ENCODE data around the gene SLC25A21.

Gene SLC25A21

DNA sequence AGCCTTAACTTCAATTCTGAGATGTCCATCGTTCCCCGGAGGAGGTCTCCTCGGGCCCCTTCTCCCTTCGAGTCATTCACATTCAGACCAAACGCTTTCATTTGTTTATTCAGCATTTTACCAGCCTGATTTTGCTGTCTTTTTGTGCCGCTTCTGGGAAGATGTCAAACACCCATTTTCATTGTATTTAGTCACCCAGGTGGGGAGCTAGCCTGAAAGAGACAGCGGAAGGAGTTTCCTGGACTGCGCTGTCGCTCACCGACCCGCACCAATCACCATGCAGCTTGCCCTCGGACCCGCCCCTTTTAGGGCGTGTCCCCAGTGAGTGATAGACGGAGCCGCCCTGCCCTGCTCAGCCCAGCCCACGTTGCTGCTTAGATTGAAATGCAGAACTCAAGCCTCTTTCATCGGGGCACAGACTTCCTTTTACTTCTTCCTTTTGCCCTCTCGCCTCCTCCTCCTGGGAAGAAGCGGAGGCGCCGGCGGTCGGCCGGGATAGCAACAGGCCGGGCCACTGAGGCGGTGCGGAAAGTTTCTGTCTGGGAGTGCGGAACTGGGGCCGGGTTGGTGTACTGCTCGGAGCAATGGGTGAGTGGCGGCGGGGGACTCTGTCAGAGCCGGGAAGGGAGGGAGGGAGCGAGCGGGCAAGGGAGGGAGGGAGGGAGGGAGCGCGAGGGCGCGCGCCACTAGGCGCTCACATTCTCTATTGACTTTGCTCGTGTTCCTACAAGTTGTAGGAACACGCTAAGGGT is 510.7 kb downstream of the SLC25A21 start, which contains the start of gene PAX9:
Gene PAX9, plus strand, starts transcription at position 355 of the 752 bp plus-strand sequence. Its CDS starts 230 bp downstream, at position 585.
- no peak for DNase-seq (ENCODE audit: low read depth)

DNA sequence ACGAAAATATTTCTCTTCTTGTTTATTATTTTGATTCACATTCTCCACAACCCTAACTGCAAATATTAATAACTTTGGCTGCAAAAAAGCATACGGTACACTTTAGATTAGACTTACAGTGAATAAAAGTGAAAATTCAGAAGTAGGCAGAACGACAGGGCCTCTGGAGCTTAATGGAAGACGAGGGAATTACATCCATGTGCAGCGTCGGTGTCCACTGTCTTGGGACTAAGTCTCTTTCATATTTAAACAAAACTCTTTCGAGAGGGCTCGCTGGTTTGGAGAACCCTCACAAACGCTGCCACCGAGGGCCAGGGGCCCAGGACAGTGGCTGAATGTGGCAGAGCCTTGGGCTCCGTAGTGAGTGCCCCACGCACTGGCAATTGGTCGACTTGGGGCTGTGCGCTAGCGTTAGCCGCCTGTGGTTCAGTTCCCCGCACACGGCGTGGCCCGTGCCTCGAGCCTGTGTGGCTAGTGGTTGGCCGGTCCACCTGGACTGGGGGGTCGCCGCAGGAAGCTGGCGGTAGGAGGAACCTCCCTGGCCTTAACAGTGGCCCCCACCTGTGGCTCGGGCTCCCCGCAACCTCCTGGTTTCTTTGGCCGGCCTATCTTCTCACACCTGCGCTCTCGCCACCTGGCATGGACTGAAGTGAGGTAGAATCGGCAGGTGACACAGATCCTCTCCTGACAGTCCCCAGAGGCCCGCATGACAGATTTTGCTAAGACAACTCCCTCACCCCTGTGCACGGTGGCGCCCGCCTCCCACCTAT is 511.5 kb downstream of the SLC25A21 start:
- no peak for DNase-seq (ENCODE audit: low read depth)

DNA sequence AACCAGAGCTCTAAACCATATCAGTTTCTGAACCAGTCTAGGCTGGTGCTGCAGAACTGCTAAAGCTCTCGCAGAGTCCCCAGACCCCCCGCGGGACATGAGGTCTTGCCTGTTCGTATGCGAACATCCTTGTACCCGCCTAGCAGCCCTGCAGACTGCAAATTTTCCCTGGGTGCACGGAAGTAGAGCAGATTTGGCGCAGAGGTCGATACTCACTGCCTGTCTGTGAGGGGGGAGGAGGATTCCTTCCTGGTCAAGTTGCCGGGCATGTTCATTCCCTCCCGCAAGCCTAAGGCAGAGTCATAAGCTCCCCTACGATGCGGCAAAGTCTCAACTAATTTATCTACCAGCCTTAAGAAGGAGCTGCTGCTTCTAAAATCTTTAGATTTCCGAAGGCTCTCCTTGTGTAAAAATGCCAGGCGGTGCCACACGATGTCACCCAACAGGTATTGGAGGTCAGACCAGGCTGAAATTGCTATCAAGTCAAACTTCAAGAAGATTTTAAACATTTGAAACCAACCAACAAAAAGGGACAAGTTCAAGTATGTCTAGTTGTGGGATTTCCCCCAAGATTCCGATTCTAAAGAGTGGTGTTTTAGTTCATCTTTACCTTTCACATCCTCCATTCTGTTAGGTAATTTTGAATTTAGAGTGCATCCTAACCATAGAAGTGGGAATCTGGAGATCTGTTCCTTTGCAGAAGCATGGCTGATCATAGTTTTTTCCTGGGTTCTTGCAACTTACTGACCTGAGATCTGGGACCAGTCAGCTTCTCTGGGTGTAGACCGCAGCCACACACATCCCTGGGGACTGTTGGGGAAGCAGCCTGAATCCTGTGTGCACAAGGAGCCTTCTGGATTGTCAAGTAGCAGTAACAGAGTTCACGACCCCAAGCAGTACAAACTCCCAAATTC is 512.3 kb downstream of the SLC25A21 start:
- DNase-seq (ENCODE audit: low read depth): no peak

DNA sequence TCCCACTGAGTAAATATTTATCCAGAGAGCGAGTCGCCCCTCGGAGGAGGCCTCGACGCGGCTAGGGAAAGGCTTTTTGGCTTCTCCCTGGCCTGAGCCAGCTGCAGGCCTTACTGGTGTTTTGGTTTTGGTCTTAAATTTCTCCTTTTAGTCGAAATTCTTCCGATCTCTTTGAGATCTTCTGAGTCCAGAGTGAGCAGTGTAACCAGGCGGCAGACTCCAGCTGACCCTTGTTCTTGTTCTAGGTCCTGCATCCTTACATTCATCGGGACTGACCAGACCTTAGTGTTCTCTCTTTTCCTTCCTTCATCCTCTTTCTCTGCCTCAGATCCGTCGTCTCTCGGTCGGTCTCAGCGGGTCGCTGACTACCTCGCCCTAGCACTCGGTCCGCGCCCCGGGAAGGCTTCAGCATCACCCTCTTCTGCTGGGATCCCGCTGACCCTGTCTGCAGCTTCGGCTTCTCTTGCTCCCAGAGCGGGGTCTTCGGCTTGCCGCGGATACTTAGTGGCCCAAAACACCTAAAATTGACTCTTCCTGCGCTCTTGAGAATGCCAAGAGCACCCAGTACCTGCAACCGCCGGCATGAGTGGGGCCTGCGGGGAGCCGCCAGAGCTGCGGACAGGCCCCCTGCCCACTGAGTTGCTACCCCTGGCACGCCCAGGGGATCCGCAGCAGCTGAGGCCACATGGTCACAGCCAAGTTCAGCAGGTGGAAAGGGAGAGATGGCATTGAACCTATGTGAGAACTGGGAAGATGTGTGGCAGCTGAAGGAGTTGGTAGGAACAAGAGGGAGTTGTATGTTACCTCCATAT is 513.2 kb downstream of the SLC25A21 start:
- DNase-seq (ENCODE audit: low read depth): no peak

DNA sequence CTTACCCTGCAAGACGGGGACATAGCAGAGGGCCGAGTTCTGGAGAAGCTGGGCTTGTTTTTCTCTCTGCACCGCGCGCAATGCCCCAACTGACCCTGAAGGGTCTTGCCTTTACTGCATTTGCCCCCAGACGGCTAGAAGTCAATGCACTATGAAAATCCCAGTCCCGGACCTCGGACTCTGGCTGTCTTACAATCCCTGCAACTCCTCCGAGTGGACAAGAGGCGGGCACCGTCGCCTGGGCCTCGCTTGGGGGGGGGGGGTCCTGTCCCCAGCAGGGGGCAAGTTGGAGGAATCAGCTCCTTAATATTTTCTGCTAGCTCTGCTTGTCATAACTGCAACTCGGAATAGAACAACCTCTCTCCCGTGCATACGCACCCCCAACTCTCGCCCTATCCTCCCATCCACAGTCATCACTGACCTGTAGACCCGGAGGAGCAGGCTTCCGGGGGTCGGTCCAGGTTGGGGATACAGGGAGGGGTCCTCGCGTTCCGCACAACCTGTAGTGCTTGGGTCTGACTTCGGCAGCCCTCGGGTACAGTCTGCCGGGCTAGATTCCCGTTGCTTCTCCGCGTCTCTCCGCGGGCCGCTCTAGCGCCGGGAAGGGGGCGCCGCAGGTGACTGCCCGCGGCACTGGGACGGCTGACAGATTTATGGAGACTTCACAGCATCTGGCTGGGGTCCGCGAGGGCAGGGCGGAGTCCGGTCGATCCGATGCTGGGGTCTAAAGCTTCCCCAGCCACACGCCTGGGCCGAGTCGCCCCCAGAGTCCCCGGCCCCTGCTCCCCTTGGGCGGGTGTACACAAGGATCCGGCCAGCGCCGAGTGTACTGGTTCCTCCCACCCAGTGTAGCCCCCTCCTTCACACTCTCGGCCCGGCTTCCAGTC is 514.0 kb downstream of the SLC25A21 start:
- no peak for DNase-seq (ENCODE audit: low read depth)

DNA sequence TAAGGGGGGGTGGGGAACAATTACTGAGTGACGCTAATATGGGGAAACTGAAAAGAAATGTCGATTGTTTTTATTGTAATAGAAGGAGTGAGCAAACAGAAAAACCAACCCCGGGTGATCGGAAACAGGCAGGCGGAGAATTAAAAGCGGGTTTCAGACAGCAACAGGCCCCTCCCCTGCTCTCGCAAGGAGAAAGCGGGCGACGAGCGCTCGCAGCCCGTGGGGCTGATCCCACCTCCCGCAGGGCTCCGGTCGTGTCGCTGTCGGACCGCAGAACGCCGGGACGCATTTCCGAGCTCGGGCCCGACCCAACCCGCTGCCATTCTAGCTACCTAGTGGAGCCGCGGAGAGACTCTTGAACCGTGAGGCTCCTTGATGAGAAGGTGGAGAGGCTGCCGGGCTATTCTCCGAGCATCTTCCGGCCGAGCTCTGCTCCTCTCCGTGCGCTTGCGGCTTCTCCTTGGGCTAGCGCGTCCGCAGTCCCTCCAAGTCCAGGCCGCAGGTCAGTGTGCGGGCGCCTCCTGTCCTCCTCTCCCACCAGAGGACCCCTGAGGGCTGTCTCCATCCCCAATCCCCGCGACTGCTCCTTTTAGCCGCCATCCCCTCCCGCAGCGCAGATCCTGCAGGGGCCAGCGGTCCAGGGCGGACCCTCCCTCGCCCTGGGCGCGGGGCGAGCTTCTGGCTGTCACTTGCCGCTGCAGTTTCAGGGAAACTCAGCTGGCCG is 514.8 kb downstream of the SLC25A21 start:
- DNase-seq (ENCODE audit: low read depth): no peak

DNA sequence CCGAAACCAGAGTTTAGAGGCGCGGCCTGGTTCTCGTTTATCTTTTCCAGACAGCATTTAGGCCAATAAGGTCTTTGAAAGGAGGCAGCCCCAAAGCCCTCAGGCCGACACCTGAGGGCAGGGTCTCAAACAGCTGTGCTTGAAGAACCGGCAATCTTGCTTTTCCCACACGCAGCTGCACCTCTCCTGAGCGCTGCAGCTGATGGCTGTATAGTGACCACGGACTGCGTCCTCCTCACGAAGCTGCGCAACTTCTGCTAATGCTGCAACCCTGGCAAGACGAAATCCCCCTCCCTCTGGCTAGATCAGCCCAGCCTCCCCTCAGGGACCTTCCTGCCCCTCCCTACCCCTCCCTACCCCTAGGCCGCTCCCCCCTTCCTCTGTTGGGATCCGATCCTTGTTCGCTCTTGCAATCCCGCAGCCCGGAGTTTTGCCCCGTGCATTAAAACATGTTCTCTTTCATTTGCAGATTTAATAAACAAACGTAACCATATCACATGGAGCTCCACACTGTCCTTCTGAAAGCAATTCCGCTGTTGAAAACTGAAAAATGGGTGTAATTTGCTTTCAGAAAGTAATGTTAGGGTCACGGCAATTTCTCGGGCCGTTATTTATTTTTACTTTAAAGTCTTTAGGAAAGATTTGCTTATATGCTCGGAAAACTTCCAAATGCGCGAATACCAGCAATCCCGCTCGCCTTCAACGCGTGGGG is 515.6 kb downstream of the SLC25A21 start:
- no peak for DNase-seq (ENCODE audit: low read depth)

DNA sequence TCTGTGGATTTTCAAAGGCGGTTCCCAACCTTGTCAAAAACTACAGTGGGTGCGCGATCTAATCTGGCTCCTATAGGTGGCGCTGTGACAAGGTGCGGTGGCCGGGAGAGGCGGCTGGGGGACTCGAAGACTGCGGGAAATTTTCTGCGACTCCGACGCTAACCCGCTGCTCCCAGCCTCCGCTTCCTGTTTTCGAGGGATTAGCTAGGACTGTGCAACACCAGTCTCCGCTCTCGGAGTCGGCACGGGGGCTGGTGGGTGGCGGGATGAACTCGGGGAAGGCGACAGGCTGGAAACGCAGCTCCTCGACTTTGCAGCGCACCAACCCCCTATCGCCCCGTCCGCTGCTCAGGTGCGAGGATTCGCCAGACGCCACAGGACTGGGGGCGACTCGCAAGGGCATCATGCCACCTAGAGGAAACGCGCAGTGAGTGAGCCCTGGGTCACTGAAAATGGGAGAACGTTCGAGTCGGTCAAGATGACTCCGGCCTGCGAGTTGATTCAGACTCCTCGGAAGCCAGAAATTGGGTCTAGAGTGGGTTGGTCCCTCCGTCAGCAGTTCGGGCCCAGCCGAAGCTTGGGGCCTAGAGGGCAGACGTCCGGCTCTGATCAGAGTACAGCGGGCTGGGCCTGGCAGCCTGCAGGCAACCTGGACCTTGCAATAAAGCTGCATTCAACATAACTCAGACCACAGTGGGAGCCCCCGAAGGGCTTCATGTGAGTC is 516.3 kb downstream of the SLC25A21 start:
- no peak for DNase-seq (ENCODE audit: low read depth)

GRCh38 chr14:36655571-36655962 is 516.8 kb downstream of the SLC25A21 start:
- no peak for DNase-seq (ENCODE audit: low read depth)

- DNase-seq (ENCODE audit: low read depth): no peak
Measured at GRCh38 chr14:36654794-36655381, 517.5 kb downstream of the SLC25A21 start.

DNA sequence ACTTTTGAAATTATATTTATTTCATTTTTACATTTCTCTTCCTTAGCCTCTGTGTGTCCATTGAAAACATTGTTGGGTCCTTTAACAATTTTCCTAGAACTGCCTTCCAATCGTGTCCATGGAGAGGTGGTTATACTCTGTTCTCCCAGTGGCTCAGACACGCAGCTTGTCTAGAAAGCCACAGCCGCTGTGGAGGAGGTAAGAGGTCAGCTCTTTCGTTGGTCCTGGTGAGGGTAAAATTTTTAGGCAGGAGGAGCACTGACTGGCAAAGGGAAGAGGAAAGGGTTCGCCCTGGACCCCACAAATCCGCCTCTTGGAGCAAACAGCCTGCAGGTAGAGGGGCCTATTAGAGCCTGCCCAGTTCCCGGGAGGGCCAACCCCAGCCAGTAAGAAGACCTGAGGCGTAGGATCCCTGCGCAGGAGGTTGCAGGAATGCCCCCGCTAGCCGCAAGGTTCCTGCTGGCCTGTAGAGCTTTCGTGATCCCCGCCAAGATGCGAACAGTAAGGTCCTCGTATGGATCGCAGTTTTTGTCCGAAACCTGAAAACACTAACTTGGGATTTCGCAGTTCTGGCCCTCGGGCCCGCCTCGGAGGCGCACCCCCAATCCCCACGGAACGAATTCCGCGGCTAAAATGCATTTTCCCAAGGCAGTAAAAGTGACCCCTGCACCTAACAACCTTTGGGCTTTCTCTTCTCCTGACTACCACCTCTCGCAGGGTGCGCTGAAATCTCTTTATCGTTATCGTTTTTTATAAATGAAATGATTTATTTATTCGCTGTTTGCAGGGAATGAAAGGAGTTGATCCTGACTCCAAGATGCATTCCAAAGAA is 518.2 kb downstream of the SLC25A21 start:
- no peak for DNase-seq (ENCODE audit: low read depth)

DNA sequence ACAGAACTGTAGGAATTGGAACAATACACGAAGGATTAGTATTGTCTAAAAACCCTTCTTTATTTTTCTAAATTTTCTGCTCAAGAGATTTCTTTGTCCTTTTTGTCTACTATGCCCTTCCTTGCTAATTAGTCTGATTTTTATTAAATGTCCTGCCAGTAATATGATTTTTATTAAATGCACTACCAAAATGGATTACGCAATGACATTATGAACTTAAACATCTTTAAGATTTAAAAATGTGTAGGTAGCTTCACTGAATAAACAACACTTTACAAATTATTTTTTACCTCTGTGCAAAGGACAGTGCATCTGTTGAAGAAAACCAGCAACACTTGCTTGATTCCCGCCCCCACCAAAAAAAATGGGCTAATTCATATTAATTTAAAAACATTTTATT is 519.0 kb downstream of the SLC25A21 start:
- DNase-seq (ENCODE audit: low read depth): no peak

DNA sequence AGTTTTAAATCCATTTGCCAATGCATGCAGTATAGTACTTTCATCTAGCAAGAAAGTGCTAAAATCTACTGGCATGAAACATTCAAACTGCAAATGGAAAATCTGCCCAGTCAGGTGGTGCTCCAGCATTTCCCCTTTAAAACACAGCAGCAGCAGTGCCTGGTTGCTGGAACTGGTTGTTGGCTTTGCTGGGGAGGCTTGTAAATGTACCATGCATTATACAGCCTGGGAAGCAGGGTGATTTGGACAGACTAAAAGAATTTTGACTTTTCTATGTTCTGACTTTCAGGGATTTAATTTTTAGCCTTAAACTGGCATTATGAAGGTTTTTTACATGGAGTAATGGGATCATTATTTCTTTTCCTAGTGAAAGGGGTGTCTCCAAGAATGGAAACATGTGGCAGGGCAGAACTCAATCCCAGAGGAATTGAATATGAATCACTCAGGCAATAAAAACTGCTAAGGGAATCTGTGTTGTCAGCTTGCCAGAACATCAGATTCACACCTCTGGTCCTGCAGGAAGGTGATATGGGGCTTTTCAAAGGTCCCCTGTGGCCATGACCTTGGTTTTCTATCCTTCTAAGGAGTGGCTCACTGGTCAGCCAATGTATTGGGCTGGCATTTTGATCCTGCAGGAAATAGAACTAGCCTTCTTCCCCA is 519.7 kb downstream of the SLC25A21 start:
- no peak for DNase-seq (ENCODE audit: low read depth)

DNA sequence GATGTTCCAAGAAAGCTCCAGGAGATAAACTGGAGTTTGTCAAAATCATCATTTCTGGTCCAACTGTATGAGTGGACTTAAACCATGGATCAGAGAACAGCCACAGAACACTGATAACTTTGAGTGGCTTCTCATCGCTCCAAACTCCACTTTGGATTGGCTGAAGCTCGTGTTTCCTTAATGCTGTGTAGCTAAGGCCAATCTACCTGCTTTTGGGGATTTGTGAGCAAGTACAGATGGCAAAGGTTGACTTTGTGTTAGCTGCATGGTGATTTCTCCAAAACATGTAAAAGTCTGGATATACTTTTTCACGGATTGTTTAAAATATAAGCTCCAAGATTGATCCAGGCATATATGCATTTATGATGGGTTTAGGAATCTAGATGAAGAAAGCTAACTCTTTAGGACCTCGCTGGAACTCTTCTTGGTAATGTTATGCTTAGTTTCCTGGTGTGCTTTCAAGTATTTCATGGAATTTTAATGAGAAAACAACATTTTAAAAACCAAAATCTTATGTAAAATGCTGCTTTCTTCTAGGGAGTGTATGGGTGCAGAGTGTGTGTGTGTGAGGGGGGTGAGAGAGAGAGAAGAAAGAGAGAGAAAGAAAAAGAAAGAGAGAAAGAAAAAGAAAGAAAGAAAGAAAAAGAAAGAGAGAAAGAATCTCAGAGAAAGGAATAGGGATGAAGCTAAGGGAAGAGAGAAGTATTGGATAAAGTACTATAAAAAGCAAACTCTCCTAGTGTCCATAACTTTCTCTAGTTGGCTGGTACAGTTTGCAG is 522.3 kb downstream of the SLC25A21 start:
- no peak for DNase-seq (ENCODE audit: low read depth)

DNA sequence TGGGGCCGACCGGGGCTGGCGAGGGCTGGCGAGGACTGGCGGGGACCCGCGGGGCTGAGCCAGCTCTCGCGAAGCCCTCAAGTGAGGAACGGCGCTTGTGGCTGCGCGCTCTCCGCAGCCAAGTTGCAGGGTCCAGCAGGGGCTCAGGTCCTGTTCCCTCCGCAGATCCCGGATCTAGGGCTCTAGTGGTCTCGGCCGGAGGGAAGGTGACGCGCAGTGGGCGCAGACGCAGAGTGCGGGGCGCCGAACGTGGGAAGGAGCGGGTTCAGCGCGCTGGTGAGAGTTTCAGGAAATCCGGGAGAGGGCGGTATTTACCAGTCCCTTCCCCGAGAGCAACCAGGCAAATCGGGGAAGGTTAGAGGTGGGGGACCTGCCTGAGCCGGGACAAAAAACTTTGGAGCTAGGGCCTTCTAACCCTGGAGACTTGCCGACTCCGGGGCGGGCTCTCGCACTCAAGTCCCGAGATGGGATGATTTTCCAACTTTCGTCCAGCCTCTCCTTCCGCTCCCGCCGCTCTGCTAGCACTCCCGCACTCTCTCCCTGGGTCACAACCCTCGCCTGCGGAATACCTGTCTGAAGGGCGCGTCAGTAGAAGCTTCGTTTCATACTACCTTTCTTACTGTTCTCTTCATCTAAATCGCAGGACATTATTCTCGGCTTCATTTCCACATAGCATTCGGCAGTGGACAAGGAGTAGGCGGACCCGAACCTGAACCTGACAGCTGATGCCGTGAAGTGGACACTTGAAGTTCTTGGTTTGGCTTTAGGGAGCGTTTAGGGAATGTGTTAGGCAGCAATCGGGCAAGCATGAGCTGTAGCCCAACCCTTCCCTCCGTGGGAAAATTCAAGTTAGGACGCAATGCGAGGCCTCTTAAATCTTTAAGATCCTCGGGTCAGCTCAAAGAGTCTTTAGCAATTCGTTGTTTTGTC is 524.3 kb downstream of the SLC25A21 start:
- DNase-seq (ENCODE audit: low read depth): no peak
